HepG2 (cell line): ENCODE results near the gene PPP1R8. TPM values are rescaled to one million over a fixed set of nuclear protein-coding genes. Genes with fewer than 3 reads are reported as not detected.

ENCODE experiments used
- AHR ChIP-seq: IDR thresholded peaks from 2 replicates; pipeline ENCODE4 v1.6.1; 2018; ENCODE audit warnings: missing genetic modification reagents, missing compliant biosample characterization
- AKAP8 ChIP-seq: sonication (generic); formaldehyde crosslinking; IDR thresholded peaks from 2 replicates; pipeline ENCODE4 v1.5.1; 2020; ENCODE audit warnings: mild to moderate bottlenecking, missing genetic modification reagents
- ELF1 ChIP-seq: sonication (generic); formaldehyde crosslinking; IDR thresholded peaks from 2 replicates; pipeline ENCODE4 v1.4.0; 2020; ENCODE audit warnings: missing genetic modification reagents
- ETV6 ChIP-seq: sonication (generic); formaldehyde crosslinking; conservative IDR thresholded peaks from 2 replicates; pipeline ENCODE4 v1.4.0; 2020; ENCODE audit warnings: missing genetic modification reagents
- HNRNPL ChIP-seq: fragments of 200-400 bp; formaldehyde crosslinking; IDR thresholded peaks from 2 replicates; pipeline ENCODE4 v1.6.1; 2017; ENCODE audit warnings: mild to moderate bottlenecking, low read depth, low read length
- MTA3 ChIP-seq: sonication (generic); formaldehyde crosslinking; IDR thresholded peaks from 2 replicates; pipeline ENCODE4 v1.4.0; 2020; ENCODE audit warnings: missing genetic modification reagents
- MYC ChIP-seq: sonication (generic); formaldehyde crosslinking; IDR thresholded peaks from 2 replicates; pipeline ENCODE4 v1.9.0; 2021; ENCODE audit warnings: missing genetic modification reagents, borderline replicate concordance
- RXRA ChIP-seq: sonication (generic); formaldehyde crosslinking; IDR thresholded peaks from 2 replicates; pipeline ENCODE4 v1.5.1; 2020; ENCODE audit warnings: missing genetic modification reagents
- SOX5 ChIP-seq: IDR thresholded peaks from 2 replicates; pipeline ENCODE4 v1.6.1; 2016; ENCODE audit warnings: borderline replicate concordance
- TEAD3 ChIP-seq: optimal IDR thresholded peaks from 2 replicates; pipeline ENCODE3; 2016; ENCODE audit warnings: borderline replicate concordance
- ZFP1 ChIP-seq: IDR thresholded peaks from 2 replicates; pipeline ENCODE4 v1.6.1; 2016
- ZFP36 ChIP-seq: fragments of 150-350 bp; IDR thresholded peaks from 2 replicates; pipeline ENCODE4 v1.6.1; 2018; ENCODE audit warnings: borderline replicate concordance, low read length, low read depth; ENCODE audit not compliant: partially characterized antibody
- ZFP41 ChIP-seq: sonication (generic); formaldehyde crosslinking; IDR thresholded peaks from 2 replicates; pipeline ENCODE4 v1.4.0; 2020; ENCODE audit warnings: mild to moderate bottlenecking, missing genetic modification reagents, borderline replicate concordance
- ZFP90 ChIP-seq: sonication (generic); formaldehyde crosslinking; IDR thresholded peaks from 2 replicates; pipeline ENCODE4 v1.8.0; 2022; ENCODE audit warnings: missing genetic modification reagents, mild to moderate bottlenecking, inconsistent platforms, borderline replicate concordance
- ZNF263 ChIP-seq: sonication (generic); formaldehyde crosslinking; IDR thresholded peaks from 2 replicates; pipeline ENCODE4 v1.4.0; 2020; ENCODE audit warnings: missing genetic modification reagents
- ZNF354B ChIP-seq: sonication (generic); formaldehyde crosslinking; IDR thresholded peaks from 2 replicates; pipeline ENCODE4 v1.8.0; 2022; ENCODE audit warnings: mild to moderate bottlenecking, missing genetic modification reagents
- ZNF547 ChIP-seq: sonication (generic); formaldehyde crosslinking; IDR thresholded peaks from 2 replicates; pipeline ENCODE4 v1.5.1; 2020; ENCODE audit warnings: mild to moderate bottlenecking, missing genetic modification reagents
- ZNF674 ChIP-seq: sonication (generic); formaldehyde crosslinking; IDR thresholded peaks from 2 replicates; pipeline ENCODE4 v1.5.0; 2020; ENCODE audit warnings: low read depth, mild to moderate bottlenecking, missing genetic modification reagents
- ZNF749 ChIP-seq: sonication (generic); formaldehyde crosslinking; IDR thresholded peaks from 2 replicates; pipeline ENCODE4 v1.8.0; 2022; ENCODE audit warnings: mild to moderate bottlenecking, missing genetic modification reagents, moderate library complexity, borderline replicate concordance
- ZNF850 ChIP-seq: sonication (generic); formaldehyde crosslinking; conservative IDR thresholded peaks from 2 replicates; pipeline ENCODE4 v1.9.0; 2021; ENCODE audit warnings: mild to moderate bottlenecking, missing genetic modification reagents
- polyA plus RNA-seq, 8 experiments: library from polyadenylated mRNA; depleted of rRNA in 3 of 8; stranded (reverse) in 7 of 8; unstranded in 1 of 8; fragments of >200 nt; fragmentation: Illumina TruSeq in 4 of 8; extraction: Trizol in 4 of 8; gene quantifications; 2 replicates each; pipeline versions ENCODE4 v1.2.1 to v1.2.3, GENCODE V29; 2011 to 2016; ENCODE audit warnings: low read depth in 4 of 8, missing spikeins in 1 of 8, mixed read lengths in 1 of 8; ENCODE audit not compliant: insufficient read depth in 1 of 8
- total RNA-seq, 5 experiments: library from RNA; depleted of rRNA; stranded (reverse); fragments of >200 nt; fragmentation: Illumina TruSeq; extraction: Trizol; gene quantifications; 2 replicates each; pipeline ENCODE4 v1.2.3, GENCODE V29; 2016; ENCODE audit warnings: low read depth in 1 of 5
- TF ChIP-seq, protein P1 (sequence below): sonication (generic); formaldehyde crosslinking; IDR thresholded peaks from 2 replicates; pipeline ENCODE4 v1.5.1; 2020; ENCODE audit warnings: mild to moderate bottlenecking, missing genetic modification reagents, moderate library complexity
- TF ChIP-seq, protein P2 (sequence below): sonication (generic); formaldehyde crosslinking; IDR thresholded peaks from 2 replicates; pipeline ENCODE4 v1.8.1; 2023; ENCODE audit warnings: mild to moderate bottlenecking, inconsistent platforms, moderate library complexity, missing genetic modification reagents, borderline replicate concordance
- TF ChIP-seq, protein P3 (sequence below): sonication (generic); formaldehyde crosslinking; IDR thresholded peaks from 2 replicates; pipeline ENCODE4 v1.5.0; 2020; ENCODE audit warnings: mild to moderate bottlenecking, missing genetic modification reagents, moderate library complexity
- TF ChIP-seq, protein P4 (sequence below): sonication (generic); formaldehyde crosslinking; IDR thresholded peaks from 2 replicates; pipeline ENCODE4 v1.4.0; 2020; ENCODE audit warnings: mild to moderate bottlenecking, missing genetic modification reagents

PPP1R8 gene
- total and polyA plus RNA-seq, 2 of the 13 experiments (the other 11 are each of a cell fraction or from before 2014, with no cell fraction given) = 38.3 to 62.2 TPM

DNA sequence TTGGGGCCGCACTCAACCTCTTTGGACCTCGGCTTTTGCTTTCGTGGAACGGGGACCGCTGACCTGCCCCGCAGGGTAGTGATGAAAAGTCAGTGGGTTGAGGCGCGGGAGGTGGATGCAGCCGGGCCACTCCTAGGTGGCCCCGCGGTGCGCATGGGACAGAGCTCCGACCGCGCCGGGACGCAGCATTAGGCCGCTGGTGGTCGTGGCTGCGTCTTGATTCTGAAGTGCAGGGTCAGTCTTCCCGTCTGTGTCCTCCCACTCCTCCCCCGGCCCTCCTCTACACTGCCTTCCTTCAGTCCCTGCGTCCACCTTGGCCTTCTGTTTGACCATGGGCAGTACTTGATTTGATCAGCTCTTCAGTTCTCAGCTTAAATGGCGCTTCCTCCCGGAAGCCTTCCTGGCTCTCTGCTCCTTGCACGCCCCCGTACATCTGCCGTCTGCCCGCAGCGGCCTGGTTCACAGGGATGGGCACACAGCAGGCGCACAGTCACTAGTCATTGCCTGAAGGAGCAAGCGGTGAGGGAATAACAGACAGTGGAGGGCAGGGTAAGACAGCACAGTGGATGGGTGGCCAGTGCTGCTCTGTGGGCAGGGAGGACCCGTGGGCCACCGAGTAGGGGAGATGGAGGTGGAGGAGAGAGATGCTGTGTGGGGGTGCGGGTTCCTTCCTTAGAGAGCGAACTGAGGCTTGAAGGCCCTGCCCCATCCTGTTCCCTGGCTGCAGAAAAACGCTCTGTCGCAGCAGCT is 42.4 kb downstream of the PPP1R8 start (continued):
- TF ChIP-seq, protein P1, sequence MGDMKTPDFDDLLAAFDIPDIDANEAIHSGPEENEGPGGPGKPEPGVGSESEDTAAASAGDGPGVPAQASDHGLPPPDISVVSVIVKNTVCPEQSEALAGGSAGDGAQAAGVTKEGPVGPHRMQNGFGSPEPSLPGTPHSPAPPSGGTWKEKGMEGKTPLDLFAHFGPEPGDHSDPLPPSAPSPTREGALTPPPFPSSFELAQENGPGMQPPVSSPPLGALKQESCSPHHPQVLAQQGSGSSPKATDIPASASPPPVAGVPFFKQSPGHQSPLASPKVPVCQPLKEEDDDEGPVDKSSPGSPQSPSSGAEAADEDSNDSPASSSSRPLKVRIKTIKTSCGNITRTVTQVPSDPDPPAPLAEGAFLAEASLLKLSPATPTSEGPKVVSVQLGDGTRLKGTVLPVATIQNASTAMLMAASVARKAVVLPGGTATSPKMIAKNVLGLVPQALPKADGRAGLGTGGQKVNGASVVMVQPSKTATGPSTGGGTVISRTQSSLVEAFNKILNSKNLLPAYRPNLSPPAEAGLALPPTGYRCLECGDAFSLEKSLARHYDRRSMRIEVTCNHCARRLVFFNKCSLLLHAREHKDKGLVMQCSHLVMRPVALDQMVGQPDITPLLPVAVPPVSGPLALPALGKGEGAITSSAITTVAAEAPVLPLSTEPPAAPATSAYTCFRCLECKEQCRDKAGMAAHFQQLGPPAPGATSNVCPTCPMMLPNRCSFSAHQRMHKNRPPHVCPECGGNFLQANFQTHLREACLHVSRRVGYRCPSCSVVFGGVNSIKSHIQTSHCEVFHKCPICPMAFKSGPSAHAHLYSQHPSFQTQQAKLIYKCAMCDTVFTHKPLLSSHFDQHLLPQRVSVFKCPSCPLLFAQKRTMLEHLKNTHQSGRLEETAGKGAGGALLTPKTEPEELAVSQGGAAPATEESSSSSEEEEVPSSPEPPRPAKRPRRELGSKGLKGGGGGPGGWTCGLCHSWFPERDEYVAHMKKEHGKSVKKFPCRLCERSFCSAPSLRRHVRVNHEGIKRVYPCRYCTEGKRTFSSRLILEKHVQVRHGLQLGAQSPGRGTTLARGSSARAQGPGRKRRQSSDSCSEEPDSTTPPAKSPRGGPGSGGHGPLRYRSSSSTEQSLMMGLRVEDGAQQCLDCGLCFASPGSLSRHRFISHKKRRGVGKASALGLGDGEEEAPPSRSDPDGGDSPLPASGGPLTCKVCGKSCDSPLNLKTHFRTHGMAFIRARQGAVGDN = peak; percentile 62
- peak; percentile 85 for TF ChIP-seq ZFP36
- TF ChIP-seq ELF1 (CRISPR knock-in tag) = no peak
- no peak for TF ChIP-seq TEAD3 (CRISPR knock-in tag)
- TF ChIP-seq, protein P2, sequence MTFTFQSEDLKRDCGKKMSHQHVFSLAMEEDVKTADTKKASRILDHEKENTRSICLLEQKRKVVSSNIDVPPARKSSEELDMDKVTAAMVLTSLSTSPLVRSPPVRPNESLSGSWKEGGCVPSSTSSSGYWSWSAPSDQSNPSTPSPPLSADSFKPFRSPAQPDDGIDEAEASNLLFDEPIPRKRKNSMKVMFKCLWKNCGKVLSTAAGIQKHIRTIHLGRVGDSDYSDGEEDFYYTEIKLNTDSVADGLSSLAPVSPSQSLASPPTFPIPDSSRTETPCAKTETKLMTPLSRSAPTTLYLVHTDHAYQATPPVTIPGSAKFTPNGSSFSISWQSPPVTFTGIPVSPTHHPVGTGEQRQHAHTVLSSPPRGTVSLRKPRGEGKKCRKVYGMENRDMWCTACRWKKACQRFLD (CRISPR knock-in tag) = 0 out of 2 replicates have a peak, but pooled peaks have one; percentile 28
- TF ChIP-seq ZNF547 (CRISPR knock-in tag) = 0 out of 2 replicates have a peak, but pooled peaks have one; percentile 14
- TF ChIP-seq ZFP90 = 0 out of 2 replicates have a peak, but pooled peaks have one; percentile 38
- TF ChIP-seq HNRNPL = no peak
- no peak for TF ChIP-seq RXRA
- TF ChIP-seq, protein P3, sequence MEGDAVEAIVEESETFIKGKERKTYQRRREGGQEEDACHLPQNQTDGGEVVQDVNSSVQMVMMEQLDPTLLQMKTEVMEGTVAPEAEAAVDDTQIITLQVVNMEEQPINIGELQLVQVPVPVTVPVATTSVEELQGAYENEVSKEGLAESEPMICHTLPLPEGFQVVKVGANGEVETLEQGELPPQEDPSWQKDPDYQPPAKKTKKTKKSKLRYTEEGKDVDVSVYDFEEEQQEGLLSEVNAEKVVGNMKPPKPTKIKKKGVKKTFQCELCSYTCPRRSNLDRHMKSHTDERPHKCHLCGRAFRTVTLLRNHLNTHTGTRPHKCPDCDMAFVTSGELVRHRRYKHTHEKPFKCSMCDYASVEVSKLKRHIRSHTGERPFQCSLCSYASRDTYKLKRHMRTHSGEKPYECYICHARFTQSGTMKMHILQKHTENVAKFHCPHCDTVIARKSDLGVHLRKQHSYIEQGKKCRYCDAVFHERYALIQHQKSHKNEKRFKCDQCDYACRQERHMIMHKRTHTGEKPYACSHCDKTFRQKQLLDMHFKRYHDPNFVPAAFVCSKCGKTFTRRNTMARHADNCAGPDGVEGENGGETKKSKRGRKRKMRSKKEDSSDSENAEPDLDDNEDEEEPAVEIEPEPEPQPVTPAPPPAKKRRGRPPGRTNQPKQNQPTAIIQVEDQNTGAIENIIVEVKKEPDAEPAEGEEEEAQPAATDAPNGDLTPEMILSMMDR (CRISPR knock-in tag) = no peak
- no peak for TF ChIP-seq ZNF354B (CRISPR knock-in tag)
- TF ChIP-seq ZNF850 (CRISPR knock-in tag) = no peak
- 0 out of 2 replicates have a peak, but pooled peaks have one; percentile 11 for TF ChIP-seq AHR
- no peak for TF ChIP-seq MTA3
- no peak for TF ChIP-seq MYC (CRISPR knock-in tag)
- no peak for TF ChIP-seq SOX5
- no peak for TF ChIP-seq AKAP8 (CRISPR knock-in tag)
- TF ChIP-seq, protein P4, sequence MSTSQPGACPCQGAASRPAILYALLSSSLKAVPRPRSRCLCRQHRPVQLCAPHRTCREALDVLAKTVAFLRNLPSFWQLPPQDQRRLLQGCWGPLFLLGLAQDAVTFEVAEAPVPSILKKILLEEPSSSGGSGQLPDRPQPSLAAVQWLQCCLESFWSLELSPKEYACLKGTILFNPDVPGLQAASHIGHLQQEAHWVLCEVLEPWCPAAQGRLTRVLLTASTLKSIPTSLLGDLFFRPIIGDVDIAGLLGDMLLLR = 0 out of 2 replicates have a peak, but pooled peaks have one; percentile 23
- TF ChIP-seq ZNF749 = no peak
- TF ChIP-seq ZFP1 (CRISPR knock-in tag) = no peak
- no peak for TF ChIP-seq ETV6
- no peak for TF ChIP-seq ZFP41 (CRISPR knock-in tag)
- peak; percentile 83 for TF ChIP-seq ZNF263 (CRISPR knock-in tag)
- no peak for TF ChIP-seq ZNF674 (CRISPR knock-in tag)
